GM18499 (cell line): ENCODE data around the gene TXNL4A.
A peak's percentile ranks its signal among the peaks of the same experiment; 100 is the strongest.
"Not testable (repeated sequence)": the region's sequence is repeated elsewhere in the genome, so short reads cannot be mapped to it uniquely, and the experiment has no call there.

Experiments used
- ATAC-seq: cut with Tn5 transposase; IDR thresholded peaks from one replicate; pipeline ENCODE4 v1.9.1; 2021; ENCODE audit warnings: moderate number of reproducible peaks; ENCODE audit not compliant: insufficient read depth, unreplicated experiment

TXNL4A gene

GRCh38 chr18:79988451-79989194 lies at the start of gene TXNL4A:
TSS of gene TXNL4A (minus strand) at chr18:79988563. CDS start at chr18:79988392, 171 bp downstream.
- ATAC-seq: peak; percentile 83

- ATAC-seq: no peak
Observed at GRCh38 chr18:80037300-80037699, 48.9 kb upstream of the TXNL4A start.

GRCh38 chr18:80035997-80036396 lies 47.6 kb upstream of the TXNL4A start:
- no peak for ATAC-seq

- ATAC-seq: no peak
Observed at GRCh38 chr18:80034852-80035406, 46.6 kb upstream of the TXNL4A start.

- peak; percentile 41 for ATAC-seq
Observed at GRCh38 chr18:80034068-80034851, 45.9 kb upstream of the TXNL4A start, which contains the start of gene RBFA. TSS of gene RBFA (plus strand) at chr18:80034434. CDS start at chr18:80034496, 62 bp downstream.

GRCh38 chr18:80033181-80034067 lies 45.1 kb upstream of the TXNL4A start:
- peak; percentile 38 for ATAC-seq

- ATAC-seq: no peak
Observed at GRCh38 chr18:80029690-80030089, 41.3 kb upstream of the TXNL4A start.

- not testable (repeated sequence) for ATAC-seq
Observed at GRCh38 chr18:80027719-80028118, 39.4 kb upstream of the TXNL4A start.

- ATAC-seq: no peak
Observed at GRCh38 chr18:80026363-80026762, 38.0 kb upstream of the TXNL4A start.

- no peak for ATAC-seq
Observed at GRCh38 chr18:80023173-80023572, 34.8 kb upstream of the TXNL4A start.

- no peak for ATAC-seq
Observed at GRCh38 chr18:80022613-80023012, 34.2 kb upstream of the TXNL4A start.

- ATAC-seq: no peak
Observed at GRCh38 chr18:80012714-80013113, 24.4 kb upstream of the TXNL4A start.

- not testable (repeated sequence) for ATAC-seq
Observed at GRCh38 chr18:80011496-80012137, 23.3 kb upstream of the TXNL4A start.

GRCh38 chr18:80010551-80010906 lies 22.2 kb upstream of the TXNL4A start:
- no peak for ATAC-seq

GRCh38 chr18:80009661-80010550 lies 21.5 kb upstream of the TXNL4A start:
- no peak for ATAC-seq

GRCh38 chr18:80006724-80007123 lies 18.4 kb upstream of the TXNL4A start:
- ATAC-seq: no peak

GRCh38 chr18:80004600-80005342 lies 16.4 kb upstream of the TXNL4A start:
- ATAC-seq: no peak

- no peak for ATAC-seq
Observed at GRCh38 chr18:80002468-80002867, 14.1 kb upstream of the TXNL4A start.
